HG02852 (cell line): Measurements from ENCODE around the gene TNMD.
"Not testable (repeated sequence)": the region's sequence is repeated elsewhere in the genome, so short reads cannot be mapped to it uniquely, and the experiment has no call there.

Experiments
- ATAC-seq: cut with Tn5 transposase; IDR thresholded peaks from one replicate; pipeline ENCODE4 v1.9.1; 2021; ENCODE audit warnings: mild to moderate bottlenecking, moderate library complexity; ENCODE audit not compliant: unreplicated experiment

TNMD gene

GRCh38 chrX:100584611-100585010 is at the start of gene TNMD:
TSS of gene TNMD (plus strand) at chrX:100584936. CDS start at chrX:100585019, 83 bp downstream.
- no peak for ATAC-seq

GRCh38 chrX:100565534-100565933 is 19.2 kb upstream of the TNMD start:
- not testable (repeated sequence) for ATAC-seq

GRCh38 chrX:100586747-100587146 is 2.0 kb downstream of the TNMD start:
- no peak for ATAC-seq

- ATAC-seq: no peak
These were observed 3.1 kb downstream of the TNMD start for GRCh38 chrX:100587861-100588260.

GRCh38 chrX:100591256-100592051 is 6.7 kb downstream of the TNMD start:
- no peak for ATAC-seq

GRCh38 chrX:100593126-100593525 is 8.4 kb downstream of the TNMD start:
- no peak for ATAC-seq

GRCh38 chrX:100593581-100593980 is 8.8 kb downstream of the TNMD start:
- no peak for ATAC-seq

- ATAC-seq: no peak
These were observed 11.9 kb downstream of the TNMD start for GRCh38 chrX:100596601-100597000.

- no peak for ATAC-seq
These were observed 14.7 kb downstream of the TNMD start for GRCh38 chrX:100599456-100599855.

- ATAC-seq: no peak
These were observed 15.6 kb downstream of the TNMD start for GRCh38 chrX:100600340-100600739.

GRCh38 chrX:100600758-100601157 is 16.0 kb downstream of the TNMD start:
- ATAC-seq: no peak

- no peak for ATAC-seq
These were observed 22.0 kb downstream of the TNMD start for GRCh38 chrX:100606753-100607152.

- ATAC-seq: no peak
These were observed 24.9 kb downstream of the TNMD start for GRCh38 chrX:100609591-100609990.

- ATAC-seq: no peak
These were observed 27.2 kb downstream of the TNMD start for GRCh38 chrX:100611951-100612350.

- ATAC-seq: peak; percentile 100
These were observed 30.3 kb downstream of the TNMD start for GRCh38 chrX:100615005-100615404.

GRCh38 chrX:100623001-100623400 is 38.3 kb downstream of the TNMD start:
- ATAC-seq: no peak

GRCh38 chrX:100625985-100626491 is 41.3 kb downstream of the TNMD start:
- ATAC-seq: peak; percentile 95

GRCh38 chrX:100635040-100635439 is 50.3 kb downstream of the TNMD start:
- no peak for ATAC-seq

- ATAC-seq: no peak
These were observed 51.2 kb downstream of the TNMD start for GRCh38 chrX:100635989-100636320.

GRCh38 chrX:100636321-100636991 is 51.7 kb downstream of the TNMD start, which contains the start of gene TSPAN6:
TSS of gene TSPAN6 (minus strand) at chrX:100636806. CDS start at chrX:100636694, 112 bp downstream.
- peak; percentile 97 for ATAC-seq

- no peak for ATAC-seq
These were observed 57.6 kb downstream of the TNMD start for GRCh38 chrX:100642290-100642689.

- ATAC-seq: no peak
These were observed 58.5 kb downstream of the TNMD start for GRCh38 chrX:100643212-100643611.
